ENCODE data around the gene FANCC.

Gene FANCC

GRCh38 chr9:95177617-95178016 lies 139.9 kb downstream of the FANCC start:
- Histone ChIP-seq H3K4me1 (ENCODE audit: control insufficient read depth in 1 of 2, insufficient read depth in 1 of 2, low read depth in 1 of 2, low read length in 1 of 2) (no peaks in the 10 kb centered on the region), H3K27ac (no peak overlapping the region), H3K27me3 (no peaks in the 10 kb centered on the region), H3K9me3 (no peaks in the 10 kb centered on the region), H3K4me3 (ENCODE audit: low read depth in 1 of 2, low read length in 1 of 2) (no peak overlapping the region), H3K36me3 (no peaks in the 10 kb centered on the region)
- no peak for TF ChIP-seq CTCF (IDR thresholded peaks at IDR 0.05)

GRCh38 chr9:95176755-95177319 lies 140.7 kb downstream of the FANCC start:
- no peak overlapping the region for H3K27ac ChIP-seq
- H3K4me3 ChIP-seq (ENCODE audit: low read depth in 1 of 2, low read length in 1 of 2): no peak overlapping the region
- H3K4me1 ChIP-seq (ENCODE audit: control insufficient read depth in 1 of 2, insufficient read depth in 1 of 2, low read depth in 1 of 2, low read length in 1 of 2): no peaks in the 10 kb centered on the region
- no peaks in the 10 kb centered on the region for H3K27me3 ChIP-seq
- H3K9me3 ChIP-seq: no peaks in the 10 kb centered on the region
- H3K36me3 ChIP-seq: no peaks in the 10 kb centered on the region
- TF ChIP-seq CTCF (IDR thresholded peaks at IDR 0.05): no peak

GRCh38 chr9:95175523-95175922 lies 142.0 kb downstream of the FANCC start:
- Histone ChIP-seq H3K36me3 (no peaks in the 10 kb centered on the region), H3K4me3 (ENCODE audit: low read depth in 1 of 2, low read length in 1 of 2) (no peak overlapping the region), H3K27me3 (no peaks in the 10 kb centered on the region), H3K9me3 (no peaks in the 10 kb centered on the region), H3K27ac (no peak overlapping the region), H3K4me1 (ENCODE audit: control insufficient read depth in 1 of 2, insufficient read depth in 1 of 2, low read depth in 1 of 2, low read length in 1 of 2) (no peaks in the 10 kb centered on the region)
- no peak for TF ChIP-seq CTCF (IDR thresholded peaks at IDR 0.05)

GRCh38 chr9:95174038-95174437 lies 143.5 kb downstream of the FANCC start:
- Histone ChIP-seq H3K4me1 (ENCODE audit: control insufficient read depth in 1 of 2, insufficient read depth in 1 of 2, low read depth in 1 of 2, low read length in 1 of 2) (no peaks in the 10 kb centered on the region), H3K4me3 (ENCODE audit: low read depth in 1 of 2, low read length in 1 of 2) (no peak overlapping the region), H3K27me3 (no peaks in the 10 kb centered on the region), H3K36me3 (no peaks in the 10 kb centered on the region), H3K9me3 (no peaks in the 10 kb centered on the region), H3K27ac (no peak overlapping the region)
- TF ChIP-seq CTCF (IDR thresholded peaks at IDR 0.05): no peak

- no peaks in the 10 kb centered on the region for H3K9me3 ChIP-seq
- H3K4me3 ChIP-seq (ENCODE audit: low read depth in 1 of 2, low read length in 1 of 2): no peak overlapping the region
- no peaks in the 10 kb centered on the region for H3K4me1 ChIP-seq (ENCODE audit: control insufficient read depth in 1 of 2, insufficient read depth in 1 of 2, low read depth in 1 of 2, low read length in 1 of 2)
- no peaks in the 10 kb centered on the region for H3K27me3 ChIP-seq
- H3K36me3 ChIP-seq: no peaks in the 10 kb centered on the region
- TF ChIP-seq CTCF (IDR thresholded peaks at IDR 0.05): no peak
- no peak overlapping the region for H3K27ac ChIP-seq
These were observed 145.9 kb downstream of the FANCC start for GRCh38 chr9:95171596-95171995.

GRCh38 chr9:95171001-95171400 lies 146.5 kb downstream of the FANCC start:
- no peak for TF ChIP-seq CTCF (IDR thresholded peaks at IDR 0.05)
- Histone ChIP-seq H3K4me1 (ENCODE audit: control insufficient read depth in 1 of 2, insufficient read depth in 1 of 2, low read depth in 1 of 2, low read length in 1 of 2) (no peaks in the 10 kb centered on the region), H3K27me3 (no peaks in the 10 kb centered on the region), H3K36me3 (no peaks in the 10 kb centered on the region), H3K4me3 (ENCODE audit: low read depth in 1 of 2, low read length in 1 of 2) (no peak overlapping the region), H3K27ac (no peak overlapping the region), H3K9me3 (no peaks in the 10 kb centered on the region)
